ENCODE measurements around the gene TMEM43.

The TMEM43 gene

DNA sequence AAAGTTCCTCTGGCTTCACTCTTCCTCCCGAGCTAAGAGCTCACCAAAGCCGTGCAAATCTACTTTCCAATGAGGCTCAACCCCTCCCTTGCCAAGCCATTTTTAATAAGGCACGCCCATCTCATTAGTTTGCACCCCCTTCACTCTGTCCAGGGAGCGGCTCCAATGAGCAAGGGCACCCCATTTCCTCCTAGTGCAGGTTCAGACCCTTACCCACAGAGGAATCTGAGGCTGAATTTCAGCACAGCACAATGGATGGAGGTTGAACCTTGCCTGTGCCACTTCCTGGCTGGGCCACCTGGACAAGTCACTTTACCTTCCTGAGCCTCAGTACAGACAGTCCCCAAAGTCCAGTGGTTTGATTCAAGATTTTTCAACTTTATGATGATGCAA is 28.1 kb downstream of the TMEM43 start:
- DNase-seq, result no peak

- no peak for DNase-seq
Measured at GRCh38 chr3:14153663-14154062, 28.8 kb downstream of the TMEM43 start.

DNA sequence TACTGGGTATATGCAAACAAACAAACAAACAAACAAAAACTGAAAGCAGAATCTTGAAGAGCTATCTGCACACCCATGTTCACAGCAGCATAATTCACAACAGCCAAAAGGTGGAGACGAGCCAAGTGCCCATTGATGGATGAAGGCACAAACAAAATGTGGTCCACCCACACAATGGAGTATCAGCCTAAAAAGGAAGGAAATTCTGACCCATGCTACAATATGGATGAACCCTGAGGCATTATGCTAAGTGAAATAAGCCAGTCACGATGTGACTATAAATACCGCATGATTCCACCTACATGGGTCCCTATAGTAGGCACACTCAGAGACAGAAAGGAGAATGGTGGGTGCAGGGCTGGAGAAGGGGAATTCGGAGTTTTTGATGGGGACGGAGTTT is 29.4 kb downstream of the TMEM43 start:
- no peak for DNase-seq

- DNase-seq, result no peak
Measured at GRCh38 chr3:14154895-14155440, 30.1 kb downstream of the TMEM43 start.

GRCh38 chr3:14156201-14156600 is 31.3 kb downstream of the TMEM43 start:
- DNase-seq, result no peak

DNA sequence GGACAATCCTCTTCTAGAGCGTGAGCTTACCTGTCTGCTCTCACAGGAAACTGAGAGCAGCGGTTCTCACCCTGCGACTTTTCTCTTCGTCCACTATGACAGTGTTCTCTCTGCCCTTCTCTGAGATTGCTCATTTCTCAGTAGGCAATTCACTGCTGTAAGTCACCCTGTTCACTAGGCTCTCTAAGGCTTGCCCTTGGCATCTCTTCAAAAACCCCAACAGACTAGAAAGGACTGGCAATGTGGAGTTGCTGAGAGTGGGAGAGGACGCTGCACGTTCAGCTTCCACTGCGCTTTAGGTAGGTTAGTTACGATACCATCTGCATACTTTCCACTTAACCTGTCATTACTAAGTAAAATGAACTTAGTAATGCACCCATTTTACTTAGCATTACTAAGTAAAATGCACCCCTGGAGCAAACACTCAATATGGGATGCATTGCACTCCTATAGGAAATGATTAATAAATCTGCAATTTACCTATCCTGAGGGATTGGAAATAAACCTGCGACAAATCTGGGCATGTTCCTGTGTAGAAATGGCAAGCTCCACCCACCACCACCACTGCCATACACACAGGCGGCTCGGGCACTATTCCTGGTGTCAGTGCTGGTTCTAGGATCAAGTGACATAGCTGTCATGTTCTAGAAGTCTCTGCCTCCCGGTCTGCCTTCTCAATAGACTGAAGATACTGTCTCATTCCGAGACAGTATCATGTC is 32.1 kb downstream of the TMEM43 start:
- DNase-seq, result no peak

GRCh38 chr3:14157951-14158350 is 33.1 kb downstream of the TMEM43 start:
- DNase-seq, result no peak

DNA sequence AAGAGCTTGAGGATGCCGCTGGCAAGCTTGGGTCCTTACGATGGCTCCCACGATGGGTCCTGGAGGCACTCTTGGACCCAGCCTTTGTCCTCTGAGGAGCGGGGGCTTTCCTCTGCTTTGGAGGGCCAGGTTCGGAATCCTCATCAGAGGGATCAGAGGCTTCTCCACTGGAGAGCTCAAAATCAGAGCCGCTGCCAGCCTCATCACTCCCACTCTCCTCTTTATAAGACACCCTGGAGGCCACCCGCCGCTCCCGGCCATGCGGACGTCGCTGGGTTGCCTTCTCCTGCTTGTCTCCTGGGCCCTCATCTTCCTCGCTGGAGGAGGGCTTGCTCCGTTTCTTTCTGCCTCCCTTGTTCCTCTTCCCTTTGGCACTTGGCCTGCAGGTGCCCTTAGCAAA is 33.5 kb downstream of the TMEM43 start:
- DNase-seq, result no peak

DNA sequence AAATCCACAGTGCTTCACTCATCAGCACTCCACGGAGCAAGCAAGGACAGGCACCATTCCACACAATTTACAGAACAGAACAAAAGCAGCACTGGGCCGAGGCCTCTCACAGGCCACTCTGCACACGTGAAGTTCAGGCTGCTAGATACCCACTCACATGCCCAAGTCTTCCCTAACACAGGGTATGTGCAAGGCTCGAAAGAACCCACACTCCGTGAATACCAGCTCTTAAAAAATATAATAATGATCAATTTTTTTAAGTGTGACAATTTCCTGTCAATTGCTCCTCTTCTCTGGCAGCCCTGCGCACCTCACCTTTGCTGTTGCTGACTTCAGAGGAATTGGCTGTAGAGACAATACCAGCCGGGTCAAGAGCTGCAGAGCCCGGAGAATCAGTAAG is 34.6 kb downstream of the TMEM43 start:
- no peak for DNase-seq

GRCh38 chr3:14161282-14161681 is 36.4 kb downstream of the TMEM43 start:
- no peak for DNase-seq

DNA sequence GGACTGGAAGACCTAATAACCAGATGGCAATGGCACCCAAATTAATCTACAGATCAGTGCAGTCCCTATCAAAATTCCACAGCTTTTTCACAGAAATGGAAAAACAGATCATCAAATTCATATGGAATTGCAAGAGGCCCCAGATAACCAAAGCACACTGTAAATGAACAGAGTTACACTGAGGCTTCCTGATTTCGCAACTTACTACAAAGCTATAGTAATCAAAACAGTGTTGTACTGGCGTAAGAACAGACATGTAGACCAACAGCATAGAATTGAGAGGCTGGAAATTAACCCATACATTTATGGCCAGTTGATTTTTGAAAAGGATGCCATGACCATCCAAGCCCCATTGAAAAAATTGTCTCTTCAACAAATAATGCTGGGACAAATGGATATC is 37.3 kb downstream of the TMEM43 start:
- no peak for DNase-seq

- no peak for DNase-seq
Measured at GRCh38 chr3:14166877-14167603, 42.2 kb downstream of the TMEM43 start.

DNA sequence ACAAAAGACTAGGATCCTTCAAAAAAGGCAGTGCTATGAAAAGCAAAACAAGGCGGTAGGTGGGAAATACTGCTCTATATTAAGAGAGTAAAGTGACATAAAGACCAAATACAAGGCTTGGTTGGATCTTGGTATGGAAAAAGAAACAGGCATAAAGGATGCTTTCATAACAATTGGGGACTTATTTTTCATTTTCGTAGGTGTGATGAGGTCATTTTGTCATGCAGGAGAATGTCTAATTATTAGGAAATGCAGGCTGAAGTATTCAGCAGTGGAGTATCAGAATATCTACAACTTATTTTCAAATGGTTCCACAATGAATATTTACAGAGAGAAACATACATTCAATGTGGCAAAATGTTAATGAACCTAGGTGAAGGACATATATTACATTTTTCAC is 44.6 kb downstream of the TMEM43 start:
- DNase-seq, result no peak

- DNase-seq, result no peak
Measured at GRCh38 chr3:14169871-14170270, 45.0 kb downstream of the TMEM43 start.

- no peak for DNase-seq
Measured at GRCh38 chr3:14170531-14171159, 45.8 kb downstream of the TMEM43 start.

- DNase-seq, result no peak
Measured at GRCh38 chr3:14172496-14172895, 47.6 kb downstream of the TMEM43 start.

- DNase-seq, result no peak
Measured at GRCh38 chr3:14174483-14174882, 49.6 kb downstream of the TMEM43 start.

- DNase-seq, result no peak
Measured at GRCh38 chr3:14175383-14176037, 50.7 kb downstream of the TMEM43 start.

DNA sequence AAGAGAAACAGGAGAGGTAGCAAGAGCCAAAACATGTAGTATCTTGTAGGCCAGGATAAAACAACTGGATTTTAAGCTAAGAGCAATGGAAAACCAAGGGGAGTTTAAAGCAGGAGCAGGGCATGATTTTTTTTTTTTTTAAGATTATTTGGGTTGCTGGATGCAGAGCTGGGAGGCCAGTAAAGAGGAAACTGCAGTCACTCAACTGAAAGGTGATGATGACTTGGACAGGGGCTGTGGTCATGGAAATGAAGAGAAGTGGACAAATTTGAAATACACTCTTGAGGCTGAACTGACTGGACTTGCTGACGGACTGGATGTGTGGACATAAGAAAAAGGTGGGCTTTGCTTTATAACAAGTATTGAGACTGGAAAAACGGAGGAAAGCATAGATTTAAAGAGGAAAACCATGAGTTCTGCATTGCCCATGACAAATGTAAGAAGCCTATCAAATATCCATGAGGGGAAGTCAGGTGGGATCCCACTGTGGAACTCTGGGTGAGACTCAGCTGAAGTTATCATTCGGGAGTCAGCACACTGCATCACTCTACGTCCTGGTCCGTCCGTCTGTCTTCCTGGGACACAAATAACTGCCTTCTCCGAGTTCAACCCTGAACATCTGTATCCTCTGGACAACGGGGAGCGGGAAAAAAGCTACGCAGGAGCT is 52.9 kb downstream of the TMEM43 start:
- DNase-seq, result peak; percentile 45

DNA sequence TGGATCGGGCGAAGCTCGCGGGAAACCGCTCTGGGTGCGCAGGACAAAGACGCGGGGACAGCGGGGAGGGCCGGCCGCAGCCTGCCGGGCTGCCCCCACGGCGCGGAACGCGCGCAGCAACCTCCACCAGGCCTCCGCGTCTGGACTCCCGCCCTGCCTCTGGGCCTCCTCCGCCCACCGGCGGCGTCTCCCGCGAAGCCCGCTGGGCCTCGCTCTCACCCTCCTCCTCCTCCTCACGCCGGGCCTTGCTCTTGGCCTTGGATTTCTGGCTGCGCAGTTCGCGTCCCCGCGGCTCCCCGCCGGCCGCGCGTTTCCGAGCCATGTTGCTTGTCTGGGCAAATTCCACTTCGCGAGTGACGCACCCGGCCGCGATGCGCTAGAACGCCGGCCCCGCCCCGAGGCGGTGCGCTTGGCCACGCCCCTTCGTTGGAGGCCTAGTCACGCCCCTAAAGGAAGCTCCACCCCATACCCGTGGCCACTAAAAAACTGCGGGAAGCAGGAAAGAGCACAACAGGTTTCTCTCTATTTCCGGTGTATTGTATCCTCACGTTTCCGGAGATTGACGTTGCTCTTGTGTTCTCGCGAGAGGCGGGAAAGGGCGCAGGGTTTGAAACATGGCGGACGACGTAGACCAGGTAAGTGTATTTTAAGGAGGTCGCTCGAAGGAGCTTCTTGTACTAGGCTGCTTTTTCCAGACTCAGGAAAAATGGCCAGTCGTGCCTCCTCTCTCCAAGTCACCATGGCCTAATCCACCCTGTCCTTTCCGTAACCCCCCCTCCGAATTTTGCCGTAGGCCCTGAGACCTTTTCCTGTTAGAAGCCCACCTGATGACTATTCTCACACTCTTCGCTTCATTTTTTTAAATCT is 53.6 kb downstream of the TMEM43 start, which contains the start of the genes LSM3 and XPC:
LSM3 (plus strand) TSS at position 571 of the 867 bp plus-strand sequence; CDS start at position 615, 44 bp downstream.
XPC (minus strand) TSS at position 355 of the 867 bp plus-strand sequence; CDS start at position 322, 33 bp downstream.
- peak; percentile 98 for DNase-seq

GRCh38 chr3:14179114-14179465 is 54.2 kb downstream of the TMEM43 start:
- no peak for DNase-seq

All from midbrain (tissue), 1 donor.